ENCODE results near the gene LIMD2. TPM values are rescaled to one million over a fixed set of nuclear protein-coding genes. Genes with fewer than 3 reads are reported as not detected.

Gene LIMD2
- total RNA-seq = 1 to 10 TPM; 2.8 to 9.4 (median 5.2) TPM
- long read RNA-seq, partial matches to known transcripts = 0 of 1 reads
- long read RNA-seq, other reads (novel, unspliced or antisense) = 0 of 1 reads

GRCh38 chr17:63699638-63700527 is at the start of gene LIMD2:
TSS of gene LIMD2 (minus strand) at chr17:63700125. CDS start at chr17:63699298, 827 bp downstream.
- Histone ChIP-seq H3K4me1 (peaks cover 0 to 18% (median 8%) of the 10 kb centered on the region in 4 donors), H3K36me3 (peaks cover 0 to 3% (median 0%) of the 10 kb centered on the region in 4 donors), H3K4me3 (peak within 1 kb of the TSS; percentile 41 to 54 (median 44)), H3K27ac (peak within 1 kb of the TSS; percentile 31 to 76 (median 68)), H3K27me3 (no peaks in the 10 kb centered on the region), H3K9me3 (no peaks in the 10 kb centered on the region)
- no peak for TF ChIP-seq POLR2A (IDR thresholded peaks at IDR 0.05)
- TF ChIP-seq, protein P1, sequence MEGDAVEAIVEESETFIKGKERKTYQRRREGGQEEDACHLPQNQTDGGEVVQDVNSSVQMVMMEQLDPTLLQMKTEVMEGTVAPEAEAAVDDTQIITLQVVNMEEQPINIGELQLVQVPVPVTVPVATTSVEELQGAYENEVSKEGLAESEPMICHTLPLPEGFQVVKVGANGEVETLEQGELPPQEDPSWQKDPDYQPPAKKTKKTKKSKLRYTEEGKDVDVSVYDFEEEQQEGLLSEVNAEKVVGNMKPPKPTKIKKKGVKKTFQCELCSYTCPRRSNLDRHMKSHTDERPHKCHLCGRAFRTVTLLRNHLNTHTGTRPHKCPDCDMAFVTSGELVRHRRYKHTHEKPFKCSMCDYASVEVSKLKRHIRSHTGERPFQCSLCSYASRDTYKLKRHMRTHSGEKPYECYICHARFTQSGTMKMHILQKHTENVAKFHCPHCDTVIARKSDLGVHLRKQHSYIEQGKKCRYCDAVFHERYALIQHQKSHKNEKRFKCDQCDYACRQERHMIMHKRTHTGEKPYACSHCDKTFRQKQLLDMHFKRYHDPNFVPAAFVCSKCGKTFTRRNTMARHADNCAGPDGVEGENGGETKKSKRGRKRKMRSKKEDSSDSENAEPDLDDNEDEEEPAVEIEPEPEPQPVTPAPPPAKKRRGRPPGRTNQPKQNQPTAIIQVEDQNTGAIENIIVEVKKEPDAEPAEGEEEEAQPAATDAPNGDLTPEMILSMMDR (IDR thresholded peaks at IDR 0.05) = no peak
- DNase-seq (peak; percentile 69 to 75 (median 73)), ATAC-seq (peak in 3 of 4 donors; percentile 1 to 28 (median 2))
- intact Hi-C loops (cut with DNase I) = loop anchor here in 1 of 2 donors (10.0 kb wide), 1 partner anchor 65 kb away; no protein-coding TSS in a partner anchor
- WGBS (ENCODE audit: insufficient coverage, low coverage, low lambda C conversion rate, missing lambda C conversion rate) = 0% methylated on average over 14 of the region's 133 CpGs

DNA sequence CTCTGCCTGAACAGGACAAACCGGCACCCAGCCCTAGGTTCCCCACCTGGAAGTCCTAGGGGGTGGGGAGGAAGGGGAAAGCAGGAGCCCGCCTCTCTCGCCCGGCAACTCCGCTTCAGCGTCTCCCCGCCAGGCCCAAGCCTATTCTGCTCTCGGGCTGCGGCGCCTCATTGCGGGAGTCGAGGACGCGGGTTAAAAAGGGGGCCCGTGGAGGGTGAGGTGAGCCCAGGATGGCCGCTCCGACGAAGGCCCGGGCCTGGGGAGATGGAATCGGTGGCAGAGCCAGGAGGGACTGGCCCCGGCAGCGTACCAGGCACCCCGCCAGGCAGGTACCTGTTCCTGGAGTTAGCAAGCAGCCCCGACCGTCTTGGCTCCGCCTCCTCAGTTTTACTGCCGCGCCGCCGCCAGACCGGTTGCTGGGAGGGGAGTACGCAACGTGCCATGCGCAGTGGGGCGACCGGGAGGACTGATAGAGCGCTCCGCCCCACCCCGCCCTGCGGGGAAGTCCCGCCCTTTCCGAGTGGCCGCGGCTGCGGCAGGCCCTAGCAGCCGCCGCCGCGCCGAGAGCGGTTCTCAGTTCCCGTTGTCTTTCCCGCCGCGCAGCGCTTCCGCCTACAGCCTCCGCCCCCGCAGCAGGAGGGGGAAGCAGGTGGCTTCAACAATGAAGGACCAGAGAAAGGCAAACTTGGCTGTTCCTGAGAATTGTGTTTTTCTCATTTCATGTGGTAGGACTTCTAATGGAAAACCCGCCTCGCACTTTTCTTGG is 41.7 kb upstream of the LIMD2 start, which contains the start of gene STRADA:
Gene STRADA, minus strand, starts transcription at position 392 of the 766 bp plus-strand sequence. CDS start 13,430 bp downstream, outside the sequence.
- H3K27me3 ChIP-seq = no peaks in the 10 kb centered on the region
- peaks cover 0 to 12% (median 8%) of the 10 kb centered on the region in 4 donors for H3K36me3 ChIP-seq
- DNase-seq (peak; percentile 99 to 100 (median 100)), ATAC-seq (peak; percentile 97 to 100 (median 98))
- peak within 1 kb of the TSS; percentile 33 to 91 (median 70) for H3K27ac ChIP-seq
- H3K9me3 ChIP-seq = no peaks in the 10 kb centered on the region
- H3K4me1 ChIP-seq = peaks cover 0 to 8% (median 3%) of the 10 kb centered on the region in 4 donors
- peak within 1 kb of the TSS; percentile 74 to 97 (median 80) for H3K4me3 ChIP-seq
- intact Hi-C loops (cut with DNase I) = no loop called here
- TF ChIP-seq, protein P1 (IDR thresholded peaks at IDR 0.05) = no peak
- TF ChIP-seq POLR2A (IDR thresholded peaks at IDR 0.05) = peak; percentile 89
- under 1% methylated on average over 41 of the region's 61 CpGs for WGBS (ENCODE audit: insufficient coverage, low coverage, low lambda C conversion rate, missing lambda C conversion rate)

- no peaks in the 10 kb centered on the region for H3K9me3 ChIP-seq
- peak overlapping the region; percentile 74 to 97 (median 80) for H3K4me3 ChIP-seq
- peaks cover 0 to 8% (median 3%) of the 10 kb centered on the region in 4 donors for H3K4me1 ChIP-seq
- no peak for DNase-seq
- ATAC-seq = peak in 3 of 4 donors; percentile 26 to 52 (median 31)
- no peaks in the 10 kb centered on the region for H3K27me3 ChIP-seq
- H3K27ac ChIP-seq = peak overlapping the region; percentile 33 to 91 (median 70)
- WGBS (ENCODE audit: insufficient coverage, low coverage, low lambda C conversion rate, missing lambda C conversion rate) = 0% methylated on average over 7 of the region's 14 CpGs
- peaks cover 0 to 7% (median 5%) of the 10 kb centered on the region in 4 donors for H3K36me3 ChIP-seq
- intact Hi-C loops (cut with DNase I) = no loop called here
- TF ChIP-seq POLR2A (IDR thresholded peaks at IDR 0.05) = no peak
- TF ChIP-seq, protein P1 (IDR thresholded peaks at IDR 0.05) = no peak
Observed at GRCh38 chr17:63741143-63741407, 41.1 kb upstream of the LIMD2 start.

DNA sequence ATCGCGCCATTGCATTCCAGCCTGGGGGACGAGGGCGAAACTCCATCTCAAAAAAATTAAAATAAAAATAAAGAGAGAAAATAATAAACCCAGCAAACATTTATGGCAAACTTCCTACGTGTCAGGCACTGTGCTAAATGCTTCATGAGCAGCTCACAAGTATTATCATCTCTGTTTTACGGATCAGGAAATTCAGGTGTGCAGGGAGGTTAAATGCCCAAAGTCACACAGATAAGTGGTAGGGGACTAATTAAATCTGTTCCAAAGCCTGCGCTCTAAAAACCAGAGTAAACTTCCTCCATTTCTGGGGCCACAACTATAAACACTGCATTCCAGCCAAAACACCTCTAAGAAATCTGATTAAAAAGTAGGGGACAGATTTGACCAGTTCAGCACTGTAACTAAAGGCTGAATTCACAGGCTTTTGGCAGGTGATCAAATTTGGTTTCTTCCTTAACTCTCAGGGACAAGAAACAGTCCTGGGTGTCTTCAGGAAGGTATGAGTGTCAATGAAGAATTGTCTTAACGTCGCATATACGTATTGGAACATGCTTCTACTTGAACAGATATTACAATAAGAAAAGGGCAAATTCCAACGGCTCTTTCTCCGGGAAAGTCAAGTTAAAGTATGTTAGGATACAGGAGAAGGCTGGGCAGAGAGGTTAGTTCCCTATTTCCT is 40.7 kb upstream of the LIMD2 start:
- 38% methylated on average over 12 of the region's 12 CpGs for WGBS (ENCODE audit: insufficient coverage, low coverage, low lambda C conversion rate, missing lambda C conversion rate)
- Histone ChIP-seq H3K4me3 (peak overlapping the region; percentile 74 to 97 (median 80)), H3K27ac (peak overlapping the region; percentile 33 to 91 (median 70)), H3K27me3 (no peaks in the 10 kb centered on the region), H3K9me3 (no peaks in the 10 kb centered on the region), H3K36me3 (peaks cover 0 to 3% (median 2%) of the 10 kb centered on the region in 4 donors), H3K4me1 (peaks cover 0 to 8% (median 3%) of the 10 kb centered on the region in 4 donors)
- no peak for ATAC-seq
- no peak for DNase-seq
- intact Hi-C loops (cut with DNase I) = no loop called here
- no peak for TF ChIP-seq POLR2A (IDR thresholded peaks at IDR 0.05)
- TF ChIP-seq, protein P1 (IDR thresholded peaks at IDR 0.05) = no peak
